Lower leg skin (tissue), 3 donors: ENCODE measurements around the gene NCDN.

Experiments used
- CTCF ChIP-seq, 3 donors: fragments of 450-650 bp; IDR thresholded peaks; one replicate each; pipeline ENCODE4 v1.5.1; 2016; ENCODE audit warnings: antibody characterized with exemption in 3 of 3, mild to moderate bottlenecking in 3 of 3, moderate library complexity in 2 of 3
- POLR2A ChIP-seq, 2 donors: fragments of 450-650 bp; IDR thresholded peaks; one replicate each; pipeline ENCODE4 v1.6.1; 2016 to 2017; ENCODE audit warnings: antibody characterized with exemption in 2 of 2, mild to moderate bottlenecking in 1 of 2, moderate library complexity in 1 of 2

GRCh38 chr1:35568975-35569395, 11.4 kb downstream of the NCDN start:
- TF ChIP-seq CTCF (IDR thresholded peaks at IDR 0.05) (peak in 1 of 3 donors; percentile 65), POLR2A (IDR thresholded peaks at IDR 0.05) (no peak)
